ENCODE measurements around the gene PAX5.

PAX5 gene

DNA sequence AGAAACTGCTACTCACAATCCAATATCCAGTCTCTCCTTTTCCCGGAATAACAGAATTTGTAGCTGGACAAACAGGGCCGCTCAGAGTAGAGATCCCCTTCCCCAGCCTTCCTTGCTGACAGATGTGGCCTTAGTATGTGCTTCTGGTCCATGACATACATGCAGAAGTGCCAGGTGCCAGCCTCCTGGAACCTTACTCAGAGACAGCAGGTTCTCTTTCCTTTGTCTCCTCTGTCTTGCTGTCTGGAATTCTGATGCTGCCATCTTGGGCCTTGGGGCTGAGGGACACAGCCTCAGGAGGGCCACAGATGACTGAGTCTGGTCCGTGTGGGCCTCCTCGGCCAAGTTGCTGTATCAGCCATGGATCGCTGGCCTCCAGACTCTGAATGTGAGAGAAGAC lies 210.1 kb downstream of the PAX5 start:
- TF ChIP-seq, protein P1, sequence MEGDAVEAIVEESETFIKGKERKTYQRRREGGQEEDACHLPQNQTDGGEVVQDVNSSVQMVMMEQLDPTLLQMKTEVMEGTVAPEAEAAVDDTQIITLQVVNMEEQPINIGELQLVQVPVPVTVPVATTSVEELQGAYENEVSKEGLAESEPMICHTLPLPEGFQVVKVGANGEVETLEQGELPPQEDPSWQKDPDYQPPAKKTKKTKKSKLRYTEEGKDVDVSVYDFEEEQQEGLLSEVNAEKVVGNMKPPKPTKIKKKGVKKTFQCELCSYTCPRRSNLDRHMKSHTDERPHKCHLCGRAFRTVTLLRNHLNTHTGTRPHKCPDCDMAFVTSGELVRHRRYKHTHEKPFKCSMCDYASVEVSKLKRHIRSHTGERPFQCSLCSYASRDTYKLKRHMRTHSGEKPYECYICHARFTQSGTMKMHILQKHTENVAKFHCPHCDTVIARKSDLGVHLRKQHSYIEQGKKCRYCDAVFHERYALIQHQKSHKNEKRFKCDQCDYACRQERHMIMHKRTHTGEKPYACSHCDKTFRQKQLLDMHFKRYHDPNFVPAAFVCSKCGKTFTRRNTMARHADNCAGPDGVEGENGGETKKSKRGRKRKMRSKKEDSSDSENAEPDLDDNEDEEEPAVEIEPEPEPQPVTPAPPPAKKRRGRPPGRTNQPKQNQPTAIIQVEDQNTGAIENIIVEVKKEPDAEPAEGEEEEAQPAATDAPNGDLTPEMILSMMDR (IDR thresholded peaks at IDR 0.05; ENCODE audit: extremely low read depth, missing control alignments) = no peak

DNA sequence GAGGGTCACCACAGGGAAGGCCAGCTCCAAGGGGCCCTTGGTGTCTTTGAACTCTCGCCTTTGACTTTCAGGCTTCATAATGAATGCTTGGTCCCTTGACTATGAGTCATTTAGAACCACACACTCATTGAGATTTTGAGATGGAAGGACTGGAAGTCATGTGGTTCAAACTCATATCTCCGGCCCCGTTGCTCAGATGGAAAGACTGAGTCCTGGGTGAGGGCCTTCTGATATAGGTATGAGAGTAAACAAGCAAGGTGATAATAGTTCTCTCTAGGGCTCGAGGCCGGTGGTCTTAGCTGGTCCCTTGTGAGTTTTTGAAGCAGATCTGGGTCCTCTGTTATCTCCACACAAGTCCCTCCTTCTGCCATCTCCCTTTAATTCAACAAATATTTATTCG lies 210.6 kb downstream of the PAX5 start:
- TF ChIP-seq, protein P1 (IDR thresholded peaks at IDR 0.05; ENCODE audit: extremely low read depth, missing control alignments) = no peak
- no peak for DNase-seq (ENCODE audit: low spot score)

More for the DNA sequence above, 210.1 kb downstream of the PAX5 start:
- DNase-seq (ENCODE audit: low spot score) = no peak

DNA sequence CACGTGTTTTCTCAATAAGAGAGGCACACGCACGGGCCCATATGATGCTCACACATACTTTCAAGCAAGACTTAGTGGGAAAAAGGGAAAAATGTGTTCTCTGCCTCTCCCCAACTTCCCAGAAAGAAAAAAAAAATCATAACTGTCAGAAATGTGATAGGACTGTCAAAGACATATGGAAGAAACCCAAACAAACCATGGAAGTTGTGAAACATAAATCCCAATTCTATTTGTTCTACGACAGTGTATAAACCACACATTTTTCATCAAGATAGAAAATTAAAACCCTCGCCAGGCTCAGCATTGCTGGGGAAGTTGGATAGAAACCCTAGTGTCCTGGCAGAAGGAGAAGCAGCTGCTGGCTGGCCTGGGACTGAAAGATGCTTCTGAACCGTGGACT lies 211.9 kb downstream of the PAX5 start:
- TF ChIP-seq, protein P1 (IDR thresholded peaks at IDR 0.05; ENCODE audit: extremely low read depth, missing control alignments) = no peak
- DNase-seq (ENCODE audit: low spot score) = no peak

- TF ChIP-seq, protein P1 (IDR thresholded peaks at IDR 0.05; ENCODE audit: extremely low read depth, missing control alignments) = no peak
- no peak for DNase-seq (ENCODE audit: low spot score)
These were observed 213.6 kb downstream of the PAX5 start for GRCh38 chr9:36820392-36820861.

- DNase-seq (ENCODE audit: low spot score) = no peak
- TF ChIP-seq, protein P1 (IDR thresholded peaks at IDR 0.05; ENCODE audit: extremely low read depth, missing control alignments) = no peak
These were observed 214.8 kb downstream of the PAX5 start for GRCh38 chr9:36818965-36819870.

GRCh38 chr9:36818242-36818938 lies 215.7 kb downstream of the PAX5 start:
- DNase-seq (ENCODE audit: low spot score) = no peak
- TF ChIP-seq, protein P1 (IDR thresholded peaks at IDR 0.05; ENCODE audit: extremely low read depth, missing control alignments) = no peak

All from GM20000 (cell line).